Renal pelvis (tissue), 4 donors: ENCODE measurements around the gene URB1. TPM values are rescaled to one million over a fixed set of nuclear protein-coding genes. Genes with fewer than 3 reads are reported as not detected.

Source experiments
- DNase-seq: peaks from one replicate; pipeline ENCODE4 v3.0.0-alpha.2; 2013
- polyA plus RNA-seq, 3 donors: library from polyadenylated mRNA; unstranded; fragments of 120-200 nt; gene quantifications; one replicate each; pipeline ENCODE4 v1.2.1, GENCODE V29; 2013; ENCODE audit not compliant: insufficient read length in 3 of 3

Gene URB1
- polyA plus RNA-seq, 3 donors = 11.8 to 15.3 (median 15.1) TPM

- no peak for DNase-seq
Observed at GRCh38 chr21:32347351-32347750, 45.5 kb downstream of the URB1 start.

DNA sequence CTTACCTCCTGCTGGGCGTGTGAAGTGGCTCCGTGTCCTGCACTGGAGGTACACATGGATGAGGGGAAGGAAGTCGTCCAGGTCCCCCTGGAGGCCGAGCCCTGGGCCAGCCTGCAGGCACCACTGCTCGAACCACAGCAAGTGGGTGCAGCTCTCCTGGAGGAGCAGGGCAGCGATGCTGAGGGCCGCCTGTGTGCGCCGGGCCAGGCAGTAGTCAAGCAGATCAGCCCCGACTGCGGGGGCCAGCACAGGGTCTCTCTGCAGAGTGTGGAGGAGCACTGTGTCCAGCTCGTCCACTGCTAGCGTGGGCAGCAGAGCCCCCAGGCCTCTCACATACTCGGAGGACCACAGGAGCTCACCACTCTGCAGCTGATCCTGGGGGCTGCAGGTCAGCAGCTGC lies 45.9 kb downstream of the URB1 start:
- no peak for DNase-seq

DNA sequence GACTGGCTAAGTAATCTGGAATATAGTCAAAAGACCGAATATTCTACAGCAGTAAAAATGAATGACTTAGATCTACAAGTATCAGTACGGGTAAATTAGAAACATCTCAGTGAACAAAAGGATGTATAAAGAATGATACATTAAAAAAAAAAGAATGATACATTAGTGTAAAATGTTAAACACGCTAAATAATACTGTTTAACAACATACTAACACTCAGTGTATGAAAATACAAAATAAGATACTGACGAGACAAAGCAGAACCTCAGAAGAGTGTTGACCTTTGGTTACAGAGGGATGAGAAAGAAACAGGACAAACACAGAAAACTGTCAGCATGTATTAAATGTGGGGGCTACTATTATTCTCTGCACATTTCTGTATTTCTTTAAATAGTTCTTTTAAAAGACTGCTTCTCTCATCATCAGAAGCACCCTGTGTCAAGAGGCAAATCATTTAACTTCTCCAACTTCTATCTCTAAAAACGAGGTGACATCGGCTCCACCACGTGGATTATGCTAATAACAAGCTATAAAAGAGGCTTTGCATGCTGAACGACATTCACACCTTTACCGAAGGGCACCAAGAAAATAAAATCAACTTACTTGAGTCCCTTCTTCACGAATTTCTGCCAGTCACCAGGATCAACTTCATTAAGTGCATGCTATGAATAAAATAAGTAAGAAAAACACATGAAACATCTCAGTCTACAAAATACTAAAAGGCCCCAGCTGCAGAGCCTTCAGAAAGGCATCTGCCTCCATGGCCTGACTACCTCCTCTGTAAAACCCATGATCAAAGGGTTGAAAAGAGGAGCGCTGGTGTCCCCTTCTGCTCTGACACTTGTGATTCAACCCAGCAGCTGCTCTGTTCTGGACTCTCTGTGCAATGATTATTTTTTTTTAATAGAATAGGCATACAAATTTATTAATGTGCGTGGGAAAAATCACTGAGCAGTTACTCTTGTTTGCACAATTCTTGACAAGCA lies 51.7 kb downstream of the URB1 start:
- no peak for DNase-seq

GRCh38 chr21:32338209-32338921 lies 54.4 kb downstream of the URB1 start:
- DNase-seq = no peak

DNA sequence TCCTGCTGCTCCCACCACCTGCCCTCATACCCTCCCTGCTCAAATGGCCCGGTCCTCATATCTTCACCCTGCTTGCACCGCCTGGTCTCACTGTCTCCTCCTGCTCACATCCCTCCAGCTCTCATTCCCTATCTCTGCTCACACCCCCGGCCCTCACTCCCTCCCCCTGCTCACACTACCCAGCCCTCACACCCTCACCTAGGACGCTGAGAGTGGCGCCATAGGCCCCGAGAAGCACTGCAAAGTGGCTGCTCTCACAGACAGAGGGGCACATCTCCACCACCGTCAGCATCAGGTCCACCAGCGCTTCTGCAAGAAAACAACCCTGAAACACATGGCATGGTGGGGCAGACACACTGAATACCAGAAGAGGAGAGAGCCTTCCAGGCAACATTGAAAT lies 55.6 kb downstream of the URB1 start:
- DNase-seq = no peak

- DNase-seq = no peak
Observed at GRCh38 chr21:32336711-32337110, 56.1 kb downstream of the URB1 start.

DNA sequence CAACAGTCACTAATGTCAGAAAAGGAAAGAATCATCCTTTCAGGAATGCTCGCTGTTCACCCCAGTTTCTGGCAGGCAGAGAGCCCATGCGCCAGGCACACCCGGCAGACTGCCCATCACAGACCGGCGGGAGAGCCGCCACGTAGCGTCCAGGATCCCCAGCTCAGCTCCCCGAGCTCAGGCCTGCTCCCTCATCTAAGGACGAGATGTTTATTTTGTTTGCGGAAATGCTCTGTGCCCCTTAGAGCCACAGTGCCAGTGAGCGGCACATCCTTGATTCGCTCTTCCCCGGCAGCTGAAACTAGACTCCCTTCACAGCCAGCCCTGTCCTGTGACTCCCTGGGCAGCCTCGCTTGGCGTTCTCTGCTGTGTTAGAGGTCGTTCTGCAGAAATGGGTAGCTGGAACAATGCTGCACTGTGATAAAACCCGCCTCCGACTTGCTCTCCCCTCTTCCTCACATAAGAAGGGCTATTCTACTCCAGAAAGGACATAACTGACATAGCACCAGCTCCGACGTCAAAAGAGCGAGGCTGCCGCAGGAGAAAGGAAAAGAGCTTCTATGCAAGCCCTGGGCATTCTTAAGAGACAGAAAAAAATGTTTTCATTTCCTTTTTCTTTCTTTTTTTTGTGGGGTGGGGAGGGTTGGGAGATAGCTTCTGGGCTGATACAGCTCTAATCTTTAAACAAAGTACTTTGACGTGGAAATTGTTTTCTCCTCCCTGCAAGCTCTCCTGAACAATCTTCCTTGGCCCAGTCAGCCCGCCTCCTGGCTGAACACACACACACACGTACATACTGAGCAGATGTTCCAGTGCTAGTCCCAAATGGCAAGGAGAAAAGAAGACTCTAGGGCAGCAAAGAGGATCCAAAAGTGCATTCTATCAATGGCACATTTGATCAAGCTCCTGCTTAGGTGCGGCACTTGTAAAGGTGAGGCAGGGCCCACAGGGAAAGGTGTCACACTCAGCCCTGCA lies 56.9 kb downstream of the URB1 start:
- no peak for DNase-seq

- no peak for DNase-seq
Observed at GRCh38 chr21:32334980-32335531, 57.8 kb downstream of the URB1 start.

DNA sequence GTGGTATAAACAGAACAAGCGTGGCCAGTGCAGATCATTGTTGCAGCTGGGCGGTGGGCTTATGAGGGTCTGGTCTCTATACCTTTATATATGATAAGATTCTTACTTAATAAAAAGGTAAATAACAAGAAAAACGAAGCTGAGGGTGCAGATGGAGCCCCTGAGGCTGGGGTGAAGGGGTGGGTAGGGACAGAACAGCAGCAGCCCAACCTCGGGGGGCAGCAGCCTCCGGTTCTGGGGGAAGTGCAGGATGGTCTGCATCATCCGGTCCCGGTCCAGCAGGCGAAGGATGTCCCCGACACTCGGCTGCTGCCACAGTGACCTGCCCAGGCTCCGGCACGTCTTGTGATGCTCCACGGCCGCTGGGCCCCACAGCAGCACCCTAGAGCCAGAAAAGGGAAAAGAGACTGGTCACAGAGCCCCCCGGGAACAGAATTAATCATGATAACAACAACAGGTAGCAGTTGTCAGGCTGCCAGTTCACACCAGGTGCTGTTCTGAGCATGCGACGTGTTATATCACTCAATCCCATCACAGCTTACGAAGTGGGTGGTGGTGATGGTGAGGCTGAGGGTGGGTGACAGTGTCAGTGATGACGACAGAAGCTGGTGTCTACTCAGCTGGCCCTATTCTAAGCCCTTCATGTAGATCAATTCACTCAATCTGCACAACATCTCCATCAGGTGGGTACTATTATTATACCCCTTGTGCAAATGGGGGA lies 58.7 kb downstream of the URB1 start:
- no peak for DNase-seq

GRCh38 chr21:32332463-32332951 lies 60.3 kb downstream of the URB1 start:
- no peak for DNase-seq

- DNase-seq = no peak
Observed at GRCh38 chr21:32331444-32332305, 61.1 kb downstream of the URB1 start.

DNA sequence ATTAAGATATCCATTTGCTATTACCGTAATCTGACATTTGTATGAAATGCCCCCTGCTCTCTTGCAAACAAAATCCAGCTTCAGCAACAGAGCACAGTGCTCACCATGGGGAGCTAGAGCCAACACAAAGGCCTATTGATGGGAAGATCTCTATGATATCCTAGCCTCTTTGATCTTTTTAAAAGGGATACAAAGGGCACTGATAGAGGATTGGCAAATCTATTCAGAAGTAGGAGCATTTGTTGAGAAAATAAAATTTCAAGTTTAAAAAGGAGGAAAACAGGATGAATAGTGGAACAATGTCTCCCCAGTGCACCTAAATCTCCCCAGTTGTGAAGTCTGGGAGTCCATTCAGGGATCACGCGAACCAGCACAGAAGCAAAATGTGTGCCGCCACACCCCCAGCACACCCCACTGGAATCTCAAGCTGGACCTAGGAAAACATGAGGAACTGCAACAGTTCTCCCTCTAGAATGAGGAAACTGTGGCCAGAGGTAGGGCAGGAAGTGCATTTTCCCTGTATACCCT lies 62.0 kb downstream of the URB1 start:
- DNase-seq = no peak

DNA sequence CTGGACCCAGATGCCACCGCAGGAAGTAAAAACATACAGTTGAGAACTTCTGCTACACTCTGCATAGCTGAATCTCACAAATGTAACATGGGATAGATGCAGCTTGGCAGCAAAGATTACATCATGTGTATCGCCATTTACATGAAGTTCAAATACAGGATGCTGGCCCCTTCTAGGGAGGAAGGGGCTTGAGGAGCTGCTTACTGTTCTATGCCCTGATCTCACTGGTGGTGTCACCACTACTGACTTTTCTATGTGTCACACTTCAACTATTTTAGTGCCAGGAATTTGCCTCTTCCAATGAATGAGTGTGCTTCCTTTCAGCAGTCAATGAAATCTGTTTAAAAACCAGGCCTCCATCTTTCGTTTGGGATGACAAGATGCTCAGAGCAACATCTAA lies 63.0 kb downstream of the URB1 start:
- DNase-seq = peak; percentile 14

GRCh38 chr21:32329331-32329730 lies 63.5 kb downstream of the URB1 start:
- DNase-seq = peak; percentile 68

- peak; percentile 11 for DNase-seq
Observed at GRCh38 chr21:32328595-32328994, 64.2 kb downstream of the URB1 start.

DNA sequence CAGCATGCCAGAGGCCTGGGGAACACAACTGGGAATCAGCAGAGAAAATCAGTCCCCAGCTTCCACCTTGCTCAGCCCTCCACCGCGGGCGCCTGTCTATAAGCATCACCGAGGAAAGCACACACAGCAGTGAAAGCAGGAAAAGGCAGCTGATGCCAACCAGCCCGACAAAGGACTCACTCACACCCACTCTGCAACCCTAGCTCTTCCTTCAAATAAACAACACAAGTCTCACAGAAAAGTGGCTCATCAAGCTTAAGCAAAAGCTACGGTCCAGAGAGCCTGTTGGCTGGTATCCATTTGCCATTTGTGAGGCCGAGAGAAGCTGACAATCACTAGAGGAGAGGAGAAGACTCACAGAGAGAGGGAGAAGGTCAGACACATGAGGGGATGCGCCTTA lies 67.1 kb downstream of the URB1 start:
- DNase-seq = no peak

GRCh38 chr21:32322676-32323075 lies 70.1 kb downstream of the URB1 start:
- no peak for DNase-seq

GRCh38 chr21:32322103-32322502 lies 70.7 kb downstream of the URB1 start:
- no peak for DNase-seq

GRCh38 chr21:32321480-32321879 lies 71.3 kb downstream of the URB1 start:
- no peak for DNase-seq
